ENCODE results near the gene PLXNB3.

The PLXNB3 gene

GRCh38 chrX:153818571-153819383 lies 54.7 kb downstream of the PLXNB3 start:
- DNase-seq = peak in 1 of 2 experiments; percentile 56

- no peak for DNase-seq
These were observed 55.5 kb downstream of the PLXNB3 start for GRCh38 chrX:153819384-153820040.

- DNase-seq = peak; percentile 50 to 76
These were observed 56.6 kb downstream of the PLXNB3 start for GRCh38 chrX:153820601-153821000.

DNA sequence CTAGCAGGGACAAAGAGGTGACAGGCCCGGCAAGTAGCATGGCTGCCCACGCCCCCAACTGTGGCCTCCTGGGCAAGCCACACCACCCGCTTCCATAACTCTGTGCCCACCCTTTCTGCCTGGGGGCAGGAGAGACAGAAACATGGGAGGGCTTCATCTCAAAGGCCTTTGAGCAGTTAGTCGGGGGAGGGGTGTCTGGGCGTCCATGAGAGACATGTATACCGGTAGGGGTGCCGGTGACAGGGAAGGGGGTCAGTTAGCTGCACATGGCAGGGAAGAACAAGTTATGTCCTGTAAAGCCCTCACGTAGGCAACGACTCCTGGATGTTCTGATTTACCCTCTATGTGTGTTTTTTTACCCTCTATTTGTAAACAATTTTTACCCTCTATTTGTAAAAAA lies 57.0 kb downstream of the PLXNB3 start:
- no peak for DNase-seq

- DNase-seq = peak in 1 of 2 experiments; percentile 22
These were observed 60.3 kb downstream of the PLXNB3 start for GRCh38 chrX:153824348-153824747.

DNA sequence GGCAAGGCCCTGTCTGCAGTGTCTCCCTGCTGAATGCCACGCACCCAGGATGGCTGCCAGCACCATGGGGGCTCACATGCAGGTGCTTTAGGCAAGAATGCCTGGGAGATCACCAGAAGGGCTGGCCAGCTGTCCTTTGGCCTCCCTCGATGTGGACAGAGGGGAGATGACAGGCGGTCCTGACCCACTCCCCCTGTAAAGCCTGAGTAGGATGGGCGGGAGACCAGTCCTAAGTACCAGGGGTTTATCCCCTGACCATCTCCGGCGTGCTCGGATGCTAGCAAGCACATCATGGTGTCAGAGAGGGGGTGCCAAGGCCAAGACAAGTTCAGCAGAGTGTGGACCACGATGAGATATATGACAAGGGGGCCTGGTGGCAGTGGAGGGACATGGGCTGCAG lies 61.0 kb downstream of the PLXNB3 start:
- no peak for DNase-seq
